IMR-90 (cell line): Measurements from ENCODE around the gene WNT7A.

Experiments
- BHLHE40 ChIP-seq: fragments of 150-350 bp; IDR thresholded peaks from 2 replicates; pipeline ENCODE4 v1.6.1; 2016; ENCODE audit warnings: mild to moderate bottlenecking, low read depth, low read length
- CEBPB ChIP-seq: IDR thresholded peaks from 2 replicates; pipeline ENCODE4 v1.6.1; 2012; ENCODE audit warnings: low read depth, low read length, improper control_type of control experiment
- CHD1 ChIP-seq: IDR thresholded peaks from 2 replicates; pipeline ENCODE4 v1.6.1; 2012; ENCODE audit warnings: low read depth, low read length, improper control_type of control experiment
- MXI1 ChIP-seq: IDR thresholded peaks from 2 replicates; pipeline ENCODE4 v1.6.1; 2012; ENCODE audit warnings: low read depth, mild to moderate bottlenecking, low read length, moderate library complexity, borderline replicate concordance
- NFE2L2 ChIP-seq: fragments of 150-350 bp; IDR thresholded peaks from 2 replicates; pipeline ENCODE4 v1.6.1; 2016; ENCODE audit warnings: low read depth, mild to moderate bottlenecking, low read length
- POLR2A ChIP-seq: IDR thresholded peaks from 2 replicates; pipeline ENCODE4 v1.6.1; 2012; ENCODE audit warnings: mild to moderate bottlenecking, low read depth, low read length
- RAD21 ChIP-seq: IDR thresholded peaks from 2 replicates; pipeline ENCODE4 v1.6.1; 2012; ENCODE audit warnings: low read length, improper control_type of control experiment
- RCOR1 ChIP-seq: IDR thresholded peaks from 2 replicates; pipeline ENCODE4 v1.6.1; 2012; ENCODE audit warnings: mild to moderate bottlenecking, low read length, improper control_type of control experiment; ENCODE audit not compliant: insufficient replicate concordance
- RFX5 ChIP-seq: IDR thresholded peaks from 2 replicates; pipeline ENCODE4 v1.8.0; 2012; ENCODE audit warnings: low read depth, mild to moderate bottlenecking, low read length, moderate library complexity
- SMC3 ChIP-seq: fragments of 150-350 bp; IDR thresholded peaks from 2 replicates; pipeline ENCODE4 v1.6.1; 2016; ENCODE audit warnings: low read depth, mild to moderate bottlenecking, antibody characterized with exemption, low read length, moderate library complexity
- TF ChIP-seq, protein P1 (sequence below): conservative IDR thresholded peaks from 2 replicates; pipeline ENCODE4 v1.5.1; 2012; ENCODE audit warnings: mild to moderate bottlenecking, low read depth, low read length, improper control_type of control experiment
- TF ChIP-seq, protein P2 (sequence below): fragments of 150-350 bp; IDR thresholded peaks from 2 replicates; pipeline ENCODE4 v1.6.1; 2017; ENCODE audit warnings: mild to moderate bottlenecking, antibody characterized with exemption, low read length, low read depth

DNA sequence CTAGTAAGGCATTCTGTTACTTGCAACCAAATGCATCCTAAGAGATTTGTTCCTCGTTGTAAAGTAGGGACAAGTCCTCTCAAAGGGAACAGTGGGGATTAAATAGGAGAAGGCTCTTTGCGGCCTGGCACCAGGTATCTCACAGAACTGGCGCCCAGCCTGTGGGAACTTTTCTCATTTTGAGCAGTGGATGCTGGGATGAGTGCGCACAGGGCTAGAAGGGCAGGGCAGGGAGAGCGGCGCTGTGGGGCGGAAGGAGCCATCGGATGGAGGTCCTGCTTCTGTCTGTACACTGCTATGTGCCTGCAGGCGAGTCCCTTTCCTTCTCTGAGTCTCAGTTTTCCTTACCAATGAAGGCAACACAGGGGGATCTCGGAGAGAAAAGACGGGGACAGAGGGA lies 50.6 kb downstream of the WNT7A start:
- no peak for TF ChIP-seq POLR2A
- no peak for TF ChIP-seq BHLHE40
- TF ChIP-seq, protein P1, sequence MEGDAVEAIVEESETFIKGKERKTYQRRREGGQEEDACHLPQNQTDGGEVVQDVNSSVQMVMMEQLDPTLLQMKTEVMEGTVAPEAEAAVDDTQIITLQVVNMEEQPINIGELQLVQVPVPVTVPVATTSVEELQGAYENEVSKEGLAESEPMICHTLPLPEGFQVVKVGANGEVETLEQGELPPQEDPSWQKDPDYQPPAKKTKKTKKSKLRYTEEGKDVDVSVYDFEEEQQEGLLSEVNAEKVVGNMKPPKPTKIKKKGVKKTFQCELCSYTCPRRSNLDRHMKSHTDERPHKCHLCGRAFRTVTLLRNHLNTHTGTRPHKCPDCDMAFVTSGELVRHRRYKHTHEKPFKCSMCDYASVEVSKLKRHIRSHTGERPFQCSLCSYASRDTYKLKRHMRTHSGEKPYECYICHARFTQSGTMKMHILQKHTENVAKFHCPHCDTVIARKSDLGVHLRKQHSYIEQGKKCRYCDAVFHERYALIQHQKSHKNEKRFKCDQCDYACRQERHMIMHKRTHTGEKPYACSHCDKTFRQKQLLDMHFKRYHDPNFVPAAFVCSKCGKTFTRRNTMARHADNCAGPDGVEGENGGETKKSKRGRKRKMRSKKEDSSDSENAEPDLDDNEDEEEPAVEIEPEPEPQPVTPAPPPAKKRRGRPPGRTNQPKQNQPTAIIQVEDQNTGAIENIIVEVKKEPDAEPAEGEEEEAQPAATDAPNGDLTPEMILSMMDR, result no peak
- no peak for TF ChIP-seq RCOR1
- TF ChIP-seq CEBPB, result no peak
- no peak for TF ChIP-seq RFX5
- TF ChIP-seq SMC3, result no peak
- no peak for TF ChIP-seq NFE2L2
- TF ChIP-seq RAD21, result no peak
- TF ChIP-seq, protein P2, sequence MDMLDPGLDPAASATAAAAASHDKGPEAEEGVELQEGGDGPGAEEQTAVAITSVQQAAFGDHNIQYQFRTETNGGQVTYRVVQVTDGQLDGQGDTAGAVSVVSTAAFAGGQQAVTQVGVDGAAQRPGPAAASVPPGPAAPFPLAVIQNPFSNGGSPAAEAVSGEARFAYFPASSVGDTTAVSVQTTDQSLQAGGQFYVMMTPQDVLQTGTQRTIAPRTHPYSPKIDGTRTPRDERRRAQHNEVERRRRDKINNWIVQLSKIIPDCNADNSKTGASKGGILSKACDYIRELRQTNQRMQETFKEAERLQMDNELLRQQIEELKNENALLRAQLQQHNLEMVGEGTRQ, result no peak
- no peak for TF ChIP-seq CHD1
- no peak for TF ChIP-seq MXI1
